Neural progenitor cell (in vitro differentiated cells): Measurements from ENCODE around the gene RCL1. TPM values are rescaled to one million over a fixed set of nuclear protein-coding genes. Genes with fewer than 3 reads are reported as not detected.

Experiments
- DNase-seq: peaks from one replicate; pipeline ENCODE4 v3.0.0-alpha.2; 2016; ENCODE audit warnings: low spot score
- H2AFZ ChIP-seq: fragments of 200-600 bp; sonication (generic); replicated peaks from 2 replicates; pipeline ENCODE4 v1.6.1; 2016; ENCODE audit warnings: antibody characterized with exemption
- H3F3A ChIP-seq: fragments of 200-600 bp; sonication (generic); 2 replicates; pipeline ENCODE4 v1.6.1; 2016; ENCODE audit warnings: antibody characterized with exemption, low read depth
- H3K27ac ChIP-seq: fragments of 200-600 bp; sonication (generic); 2 replicates; pipeline ENCODE4 v1.5.1; 2016; ENCODE audit warnings: mild to moderate bottlenecking
- H3K27me3 ChIP-seq: fragments of 200-600 bp; sonication (generic); 2 replicates; pipeline ENCODE4 v1.6.1; 2016; ENCODE audit warnings: mild to moderate bottlenecking, moderate library complexity
- H3K36me3 ChIP-seq: fragments of 200-600 bp; sonication (generic); 2 replicates; pipeline ENCODE4 v1.5.1; 2016
- H3K4me1 ChIP-seq: fragments of 200-600 bp; sonication (generic); 2 replicates; pipeline ENCODE4 v1.6.1; 2016; ENCODE audit warnings: mixed run types
- H3K4me2 ChIP-seq: fragments of 200-600 bp; sonication (generic); 2 replicates; pipeline ENCODE4 v1.6.1; 2016
- H3K4me3 ChIP-seq: fragments of 200-600 bp; sonication (generic); 2 replicates; pipeline ENCODE4 v1.5.1; 2016
- H3K79me2 ChIP-seq: fragments of 200-600 bp; sonication (generic); 2 replicates; pipeline ENCODE4 v1.6.1; 2016; ENCODE audit warnings: low read depth
- H3K9ac ChIP-seq: fragments of 200-600 bp; sonication (generic); 2 replicates; pipeline ENCODE4 v1.6.1; 2016
- H3K9me3 ChIP-seq: fragments of 200-600 bp; sonication (generic); 2 replicates; pipeline ENCODE4 v1.5.1; 2016; ENCODE audit warnings: low read depth
- H4K20me1 ChIP-seq: fragments of 200-600 bp; sonication (generic); 2 replicates; pipeline ENCODE4 v1.6.1; 2016; ENCODE audit warnings: low read depth
- H3K27ac Mint-ChIP-seq: 3 replicates; pipeline ENCODE4 v1.8.0; 2021; ENCODE audit warnings: mixed read lengths
- H3K27me3 Mint-ChIP-seq: 2 replicates; pipeline ENCODE4 v1.8.0; 2022; ENCODE audit warnings: low read depth, mild to moderate bottlenecking, inconsistent platforms, moderate library complexity, mixed read lengths; ENCODE audit not compliant: insufficient read depth
- H3K36me3 Mint-ChIP-seq: 3 replicates; pipeline ENCODE4 v1.8.0; 2021; ENCODE audit warnings: mixed read lengths
- H3K4me1 Mint-ChIP-seq: 3 replicates; pipeline ENCODE4 v1.8.0; 2021; ENCODE audit warnings: mixed read lengths
- H3K4me3 Mint-ChIP-seq: 3 replicates; pipeline ENCODE4 v1.8.0; 2021; ENCODE audit warnings: mild to moderate bottlenecking, moderate library complexity, mixed read lengths
- H3K9me3 Mint-ChIP-seq: 3 replicates; pipeline ENCODE4 v1.8.0; 2020; ENCODE audit warnings: mixed read lengths
- CTCF ChIP-seq: fragments of 200-600 bp; sonication (generic); IDR thresholded peaks from 2 replicates; pipeline ENCODE4 v1.5.1; 2017; ENCODE audit warnings: antibody characterized with exemption, mild to moderate bottlenecking
- EZH2 ChIP-seq: fragments of 200-600 bp; sonication (generic); IDR thresholded peaks from 2 replicates; pipeline ENCODE4 v1.6.1; 2017; ENCODE audit warnings: antibody characterized with exemption, mild to moderate bottlenecking, moderate library complexity
- EZH2phosphoT487 ChIP-seq: fragments of 200-600 bp; sonication (generic); IDR thresholded peaks from 2 replicates; pipeline ENCODE4 v1.6.1; 2017; ENCODE audit warnings: antibody characterized with exemption
- total RNA-seq: library from RNA; depleted of rRNA; stranded (reverse); fragments of >200 nt; gene quantifications from 2 replicates; pipeline ENCODE4 v1.2.3, GENCODE V29; 2015; ENCODE audit warnings: low replicate concordance

RCL1 gene
- total RNA-seq, 1 donor from 2014 or later = 17.9 TPM

- H3K36me3 Mint-ChIP-seq = peaks cover 34% of the 10 kb centered on the region
These were observed 63.1 kb downstream of the RCL1 start for GRCh38 chr9:4855841-4856240.

GRCh38 chr9:4857163-4857810 is 64.5 kb downstream of the RCL1 start:
- H3K4me2 ChIP-seq = no peak overlapping the region
- H3K9me3 ChIP-seq = no peaks in the 10 kb centered on the region
- no peak for DNase-seq
- H3K79me2 ChIP-seq = no peaks in the 10 kb centered on the region
- H3K27me3 ChIP-seq = no peaks in the 10 kb centered on the region
- no peaks in the 10 kb centered on the region for H3K4me1 ChIP-seq
- no peak overlapping the region for H3K9ac ChIP-seq
- Mint-ChIP-seq H3K36me3 (peaks cover 35% of the 10 kb centered on the region), H3K27me3 (no peaks in the 10 kb centered on the region), H3K4me1 (peaks cover 4% of the 10 kb centered on the region), H3K9me3 (no peaks in the 10 kb centered on the region), H3K27ac (no peak overlapping the region), H3K4me3 (no peak overlapping the region)
- H2AFZ ChIP-seq = no peak overlapping the region
- H3K36me3 ChIP-seq = no peaks in the 10 kb centered on the region
- TF ChIP-seq EZH2 (no peak), EZH2phosphoT487 (no peak), CTCF (no peak)
- H4K20me1 ChIP-seq = no peaks in the 10 kb centered on the region
- no peak overlapping the region for H3K27ac ChIP-seq
- no peak overlapping the region for H3K4me3 ChIP-seq
- H3F3A ChIP-seq = no peaks in the 10 kb centered on the region

More at GRCh38 chr9:4855841-4856240, 63.1 kb downstream of the RCL1 start:
- no peak overlapping the region for H3K4me2 ChIP-seq
- H3K9ac ChIP-seq = no peak overlapping the region
- no peaks in the 10 kb centered on the region for H3K27me3 ChIP-seq
- peaks cover 4% of the 10 kb centered on the region for H3K4me1 Mint-ChIP-seq
- H3K27me3 Mint-ChIP-seq = no peaks in the 10 kb centered on the region
- no peak overlapping the region for H2AFZ ChIP-seq
- H3K4me3 ChIP-seq = no peak overlapping the region
- no peaks in the 10 kb centered on the region for H3K79me2 ChIP-seq
- no peak for TF ChIP-seq EZH2
- TF ChIP-seq CTCF = no peak
- TF ChIP-seq EZH2phosphoT487 = no peak
- no peaks in the 10 kb centered on the region for H3K36me3 ChIP-seq
- no peak overlapping the region for H3K4me3 Mint-ChIP-seq
- no peak overlapping the region for H3K27ac ChIP-seq
- peaks cover under 1% of the 10 kb centered on the region for H3K4me1 ChIP-seq
- no peaks in the 10 kb centered on the region for H3F3A ChIP-seq
- no peaks in the 10 kb centered on the region for H4K20me1 ChIP-seq
- no peak for DNase-seq
- no peaks in the 10 kb centered on the region for H3K9me3 Mint-ChIP-seq
- H3K27ac Mint-ChIP-seq = no peak overlapping the region
- H3K9me3 ChIP-seq = no peaks in the 10 kb centered on the region

- no peaks in the 10 kb centered on the region for H3K36me3 ChIP-seq
- H3K9ac ChIP-seq = no peak overlapping the region
- H3K27me3 ChIP-seq = no peaks in the 10 kb centered on the region
- TF ChIP-seq EZH2 = no peak
- no peak for TF ChIP-seq CTCF
- no peak for TF ChIP-seq EZH2phosphoT487
- H3K4me2 ChIP-seq = no peak overlapping the region
- Mint-ChIP-seq H3K4me1 (peaks cover 8% of the 10 kb centered on the region), H3K4me3 (no peak overlapping the region), H3K27me3 (no peaks in the 10 kb centered on the region), H3K27ac (no peak overlapping the region), H3K9me3 (no peaks in the 10 kb centered on the region), H3K36me3 (peaks cover 34% of the 10 kb centered on the region)
- H4K20me1 ChIP-seq = no peaks in the 10 kb centered on the region
- no peaks in the 10 kb centered on the region for H3F3A ChIP-seq
- DNase-seq = no peak
- H2AFZ ChIP-seq = no peak overlapping the region
- H3K27ac ChIP-seq = no peak overlapping the region
- H3K79me2 ChIP-seq = no peaks in the 10 kb centered on the region
- peaks cover 3% of the 10 kb centered on the region for H3K4me1 ChIP-seq
- H3K4me3 ChIP-seq = no peak overlapping the region
- H3K9me3 ChIP-seq = no peaks in the 10 kb centered on the region
These were observed 66.3 kb downstream of the RCL1 start for GRCh38 chr9:4859035-4859434.
